ENCODE measurements around the gene MOG.

GRCh38 chr6:29665942-29666825 lies 9.3 kb downstream of the MOG start:
- TF ChIP-seq CTCF (IDR thresholded peaks at IDR 0.05; ENCODE audit: low read depth, low read length) (no peak), MYC (IDR thresholded peaks at IDR 0.05; ENCODE audit: low read depth, low read length) (no peak)
